Medulla oblongata (tissue), 1 donor: ENCODE data around the gene RAI1.

ENCODE experiments used
- DNase-seq: peaks from one replicate; pipeline ENCODE4 v3.0.0-alpha.2; 2015; ENCODE audit errors: extremely low spot score

The RAI1 gene

DNA sequence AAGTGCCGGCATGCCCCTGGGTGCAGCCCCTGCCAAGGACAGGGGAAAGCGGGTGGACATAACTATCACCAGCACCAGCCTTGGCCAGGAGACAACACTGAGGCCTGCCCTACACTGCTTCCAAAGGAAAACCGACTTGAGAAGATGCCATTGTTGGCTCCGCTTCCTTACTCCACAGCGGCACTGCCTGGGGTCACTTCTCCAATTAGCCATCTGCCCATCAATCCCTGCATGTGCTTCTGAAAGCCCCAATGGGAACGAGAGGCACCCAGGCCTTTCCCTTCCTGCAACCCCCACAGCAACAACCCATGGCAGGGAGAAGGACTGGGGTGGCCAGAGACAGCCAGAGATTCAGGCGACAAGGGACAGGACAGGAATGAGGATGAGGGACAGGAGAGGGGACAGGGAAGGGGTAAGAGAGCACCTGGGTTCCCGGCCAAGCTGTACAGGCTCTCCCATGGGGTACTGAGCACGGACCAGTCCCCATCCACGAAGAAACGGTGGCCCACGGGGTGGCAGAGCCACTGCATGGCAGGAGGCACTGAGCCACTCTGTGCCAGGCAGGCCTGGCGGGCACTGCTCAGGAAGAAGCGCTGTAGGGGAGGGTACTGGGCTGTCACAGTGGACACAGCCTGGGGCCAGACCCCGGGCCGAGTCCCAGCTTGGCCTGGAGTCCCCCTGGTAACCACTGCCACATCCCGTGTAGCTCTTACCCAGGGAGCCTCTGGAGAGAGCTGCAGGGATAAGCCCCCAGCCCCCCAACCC is 134.4 kb downstream of the RAI1 start:
- DNase-seq: peak; percentile 71

- DNase-seq: no peak
Measured at GRCh38 chr17:17816240-17816814, 135.1 kb downstream of the RAI1 start.

- DNase-seq: no peak
Measured at GRCh38 chr17:17816831-17817551, 135.7 kb downstream of the RAI1 start.

DNA sequence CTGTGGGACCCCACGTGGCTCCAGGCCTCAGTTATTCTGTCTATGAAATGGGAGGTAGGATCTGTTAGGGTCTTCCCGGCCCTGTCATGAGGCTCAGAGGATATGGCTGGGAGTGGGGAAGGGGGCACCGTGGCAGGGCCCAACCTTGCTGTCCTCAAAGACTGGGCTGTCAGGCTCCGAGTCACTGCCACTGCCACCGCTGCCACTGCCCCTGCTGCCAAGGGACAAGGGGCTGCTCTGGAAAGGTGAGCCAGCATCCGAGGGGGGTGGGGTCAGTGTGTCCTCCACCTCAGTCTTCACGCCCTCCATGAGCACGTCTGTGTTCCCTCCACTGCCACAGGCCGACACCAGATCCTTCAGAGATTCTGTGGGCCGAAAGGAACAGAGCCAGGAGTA is 136.3 kb downstream of the RAI1 start:
- DNase-seq: no peak

DNA sequence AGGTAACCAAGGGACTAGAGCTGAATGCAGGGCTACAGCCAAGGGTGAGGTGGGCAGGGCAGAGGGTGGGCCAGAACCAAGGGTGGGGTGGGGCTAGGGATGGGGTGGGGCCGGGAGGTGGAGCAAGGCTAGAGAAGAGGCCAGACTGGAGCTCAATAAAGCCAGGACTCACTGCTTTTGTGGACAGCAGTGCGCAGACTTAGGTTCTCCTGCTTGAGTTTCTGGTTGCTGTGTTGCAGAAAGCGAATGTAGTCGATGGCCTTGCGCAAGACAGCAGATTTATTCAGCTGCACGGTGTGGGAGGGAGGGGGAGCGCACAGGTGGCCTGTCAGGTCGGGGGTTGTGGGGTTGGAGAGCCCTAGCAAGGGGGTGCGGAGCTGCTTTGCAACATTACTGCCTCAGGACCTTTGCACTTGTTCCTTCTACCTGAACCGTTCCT is 136.8 kb downstream of the RAI1 start:
- peak; percentile 51 for DNase-seq

- no peak for DNase-seq
Measured at GRCh38 chr17:17819111-17819510, 137.9 kb downstream of the RAI1 start.

DNA sequence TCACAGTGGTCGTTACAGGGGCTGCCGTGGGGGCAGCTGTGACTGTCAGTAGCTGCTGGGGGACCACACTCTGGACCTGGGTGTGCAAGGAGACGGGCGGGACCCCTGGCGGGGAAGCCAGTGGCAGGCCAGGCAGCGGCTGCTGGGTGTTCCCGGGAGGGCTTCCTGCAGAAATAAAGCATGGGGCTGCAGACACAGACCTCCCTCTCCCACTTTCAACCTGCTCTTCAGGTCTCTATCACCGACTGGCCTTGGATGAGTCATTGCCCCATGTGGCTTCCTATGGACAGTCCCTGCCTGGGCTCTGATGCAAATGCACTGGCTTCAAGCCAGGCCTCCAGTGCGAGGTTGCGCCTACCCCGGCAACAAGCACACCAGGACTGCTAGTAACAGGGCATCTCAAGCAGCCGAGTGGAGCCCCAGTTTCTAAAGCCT is 138.3 kb downstream of the RAI1 start:
- DNase-seq: peak; percentile 74

DNA sequence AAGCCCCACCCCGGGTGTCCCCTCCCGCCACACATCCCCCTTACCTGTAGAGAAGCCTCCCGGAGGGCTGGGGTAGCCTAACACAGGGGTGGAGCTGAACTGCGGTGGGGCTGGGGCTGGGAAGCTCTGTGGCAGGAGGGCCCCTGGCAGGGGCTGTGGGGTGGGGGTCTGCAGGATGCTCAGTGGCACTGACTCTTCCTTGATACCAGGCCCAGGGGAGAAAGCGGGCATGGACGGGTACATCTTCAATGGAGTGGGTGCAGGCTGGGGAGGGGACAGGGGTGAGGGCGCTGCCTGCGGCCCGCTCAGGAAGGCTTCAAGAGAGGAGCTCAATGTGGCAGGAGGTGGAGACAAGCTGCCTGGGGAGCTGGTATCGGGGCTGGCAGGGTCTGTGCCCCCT is 138.8 kb downstream of the RAI1 start:
- DNase-seq: no peak

GRCh38 chr17:17820463-17821158 is 139.4 kb downstream of the RAI1 start:
- DNase-seq: peak; percentile 74

DNA sequence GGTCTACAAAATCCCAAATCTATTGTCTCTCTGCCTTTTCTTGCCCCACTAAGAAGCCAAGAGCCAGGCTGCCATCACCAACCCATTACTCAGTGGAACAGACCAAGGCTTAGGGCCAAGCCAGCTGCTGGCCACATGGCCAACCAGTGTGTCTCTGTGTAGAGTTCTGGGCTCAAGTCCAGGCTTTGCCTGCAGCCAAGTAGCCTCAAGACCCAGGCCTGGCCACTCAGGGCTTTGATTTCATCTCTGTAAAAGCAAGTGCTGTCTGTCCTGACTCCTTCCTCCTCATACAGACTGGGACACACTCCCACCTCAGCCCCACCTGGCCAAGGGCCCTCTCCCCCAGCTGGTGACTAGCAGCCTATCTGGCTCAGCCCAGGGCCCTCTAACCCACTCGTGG is 140.9 kb downstream of the RAI1 start:
- DNase-seq: peak; percentile 97

- DNase-seq: no peak
Measured at GRCh38 chr17:17822616-17823015, 141.4 kb downstream of the RAI1 start.

GRCh38 chr17:17823433-17824118 is 142.3 kb downstream of the RAI1 start:
- peak; percentile 95 for DNase-seq

GRCh38 chr17:17824119-17824782 is 143.0 kb downstream of the RAI1 start:
- DNase-seq: peak; percentile 54

- no peak for DNase-seq
Measured at GRCh38 chr17:17824783-17825614, 143.7 kb downstream of the RAI1 start.

DNA sequence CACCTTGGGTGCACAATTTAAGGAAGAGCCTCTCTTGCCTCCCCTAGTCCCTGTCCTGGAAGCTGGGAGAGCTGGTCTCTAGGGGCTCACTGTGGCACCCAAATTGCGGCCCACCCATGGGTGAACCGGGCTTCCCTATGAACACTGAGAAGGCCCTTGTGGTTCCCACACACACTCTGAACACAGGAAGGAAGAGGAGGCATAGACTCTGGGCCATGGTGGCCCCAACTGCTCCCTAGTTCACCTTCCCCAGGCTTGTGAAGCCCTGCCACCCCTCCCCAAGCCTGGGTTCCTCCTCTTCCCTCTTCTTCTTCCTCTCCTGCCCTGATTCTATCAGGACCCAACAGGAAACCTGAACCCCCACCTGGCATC is 145.1 kb downstream of the RAI1 start:
- no peak for DNase-seq

DNA sequence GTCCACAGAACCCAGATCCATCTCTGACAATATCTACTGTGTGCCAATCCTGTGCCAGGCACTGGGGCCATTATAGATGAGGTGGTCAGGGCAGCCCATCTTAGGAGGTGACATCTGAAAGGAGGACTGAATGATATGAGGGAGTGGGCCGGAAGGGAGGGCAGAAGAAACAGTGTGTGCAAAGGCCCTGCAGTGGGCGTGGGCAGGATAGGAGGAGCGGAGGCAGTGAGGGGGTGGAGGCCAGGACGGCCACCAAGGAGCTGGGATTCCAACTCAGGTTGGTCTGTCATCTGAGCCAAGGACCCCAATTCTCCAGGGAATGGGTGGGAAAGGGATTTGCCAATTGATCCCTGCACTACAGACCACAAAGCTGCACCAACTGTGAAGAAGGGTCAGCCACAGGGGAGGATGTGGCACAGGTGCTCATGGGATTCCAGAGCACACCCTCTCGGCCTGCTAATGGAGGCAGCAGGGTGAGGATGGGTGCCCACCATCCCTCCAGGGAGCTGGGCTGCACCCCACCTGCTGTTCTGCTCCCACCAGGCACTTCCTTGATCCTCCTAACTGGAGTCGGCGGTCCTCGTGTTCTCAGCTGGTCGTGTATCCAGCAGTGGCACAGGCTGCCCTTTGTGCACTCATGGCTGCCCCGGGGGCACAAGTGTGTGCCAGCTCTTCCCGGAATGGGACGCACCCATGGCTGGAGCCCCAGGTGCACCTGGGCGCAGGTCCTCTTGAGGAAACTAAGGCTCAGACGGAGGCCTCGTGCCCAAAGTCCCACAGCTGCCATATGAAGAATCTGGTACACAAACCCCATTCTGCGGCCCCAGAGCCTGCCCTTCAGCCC is 145.9 kb downstream of the RAI1 start:
- no peak for DNase-seq

DNA sequence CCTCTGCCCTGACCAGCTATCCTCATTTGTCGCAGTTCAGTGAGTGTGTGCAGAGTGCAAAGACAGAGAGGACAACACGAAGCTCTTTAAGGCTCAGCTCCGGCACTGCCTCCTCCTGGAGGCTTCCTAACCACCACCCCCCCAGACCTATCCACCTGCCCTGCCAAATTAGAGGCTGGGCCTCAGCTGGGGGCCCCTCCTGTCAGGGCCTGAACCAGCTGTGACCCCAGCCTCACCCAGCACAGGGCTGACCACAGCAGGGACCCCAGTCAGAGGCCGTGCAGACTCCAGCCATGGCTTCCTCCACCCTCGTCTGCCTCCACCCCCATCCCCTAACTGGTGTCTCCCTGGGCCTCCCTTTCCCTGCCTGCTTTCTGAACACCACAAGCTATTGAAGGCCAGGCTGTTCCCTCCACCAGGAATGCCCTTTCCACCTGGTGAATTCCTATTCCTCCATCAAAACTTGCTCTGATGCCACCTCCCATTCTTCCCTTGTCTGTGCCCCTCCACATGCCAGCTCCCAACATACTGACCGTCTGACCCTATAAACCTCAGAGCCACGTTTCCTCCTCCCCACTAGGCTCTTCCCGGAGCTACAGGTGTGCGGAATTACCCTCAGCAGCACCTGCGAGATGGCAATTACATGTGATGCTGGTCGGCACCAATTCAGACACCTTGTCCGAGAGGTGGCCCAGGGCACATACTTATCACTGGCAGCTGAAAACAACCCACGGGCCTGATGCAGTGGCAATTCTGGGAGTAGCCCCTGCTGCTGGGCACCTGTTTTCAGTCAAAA is 146.8 kb downstream of the RAI1 start:
- DNase-seq: no peak

DNA sequence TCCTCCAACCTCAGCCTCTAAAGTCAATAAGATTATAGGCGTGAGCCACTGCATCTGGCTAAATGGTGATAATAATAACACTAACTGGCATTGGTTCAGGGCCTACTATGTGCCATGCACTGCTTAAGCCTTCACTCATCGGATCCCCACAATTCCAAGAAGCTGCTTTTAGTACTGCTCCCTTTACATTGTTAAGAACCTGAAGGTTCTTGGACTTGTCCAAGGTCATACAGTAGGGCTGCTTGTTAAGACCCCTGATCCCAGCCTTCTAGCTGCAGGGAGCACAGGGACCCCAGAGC is 149.0 kb downstream of the RAI1 start:
- DNase-seq: no peak

DNA sequence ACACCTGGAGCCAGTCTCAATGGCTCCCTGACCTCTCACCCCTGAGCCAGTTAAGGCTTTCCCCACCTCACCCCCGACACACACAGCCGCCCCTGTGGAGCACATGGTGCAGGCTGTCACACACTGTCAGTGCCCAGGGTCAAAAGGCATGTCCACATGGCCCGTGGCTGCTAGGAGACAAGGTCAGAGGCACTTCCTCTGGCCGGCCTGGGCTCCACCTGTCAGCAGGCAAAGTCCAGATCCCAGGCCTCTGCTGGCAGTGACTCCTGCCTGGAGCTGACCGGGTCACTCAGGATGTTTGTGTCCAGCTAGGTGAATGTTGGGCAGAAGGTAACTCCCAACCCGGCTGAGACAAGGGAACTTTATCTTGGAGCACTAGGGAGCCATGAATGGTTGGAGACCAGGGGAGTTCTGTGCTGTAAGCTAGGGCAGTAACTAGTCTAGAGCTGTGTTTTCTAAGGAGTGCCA is 149.5 kb downstream of the RAI1 start:
- DNase-seq: no peak
